ENCODE results near the gene TAF6L. TPM values are rescaled to one million over a fixed set of nuclear protein-coding genes. Genes with fewer than 3 reads are reported as not detected.

The TAF6L gene
- total RNA-seq, 1 donor from 2014 or later, result 39.4 TPM

GRCh38 chr11:62830904-62831519, 59.8 kb downstream of the TAF6L start:
- no peak for DNase-seq

DNA sequence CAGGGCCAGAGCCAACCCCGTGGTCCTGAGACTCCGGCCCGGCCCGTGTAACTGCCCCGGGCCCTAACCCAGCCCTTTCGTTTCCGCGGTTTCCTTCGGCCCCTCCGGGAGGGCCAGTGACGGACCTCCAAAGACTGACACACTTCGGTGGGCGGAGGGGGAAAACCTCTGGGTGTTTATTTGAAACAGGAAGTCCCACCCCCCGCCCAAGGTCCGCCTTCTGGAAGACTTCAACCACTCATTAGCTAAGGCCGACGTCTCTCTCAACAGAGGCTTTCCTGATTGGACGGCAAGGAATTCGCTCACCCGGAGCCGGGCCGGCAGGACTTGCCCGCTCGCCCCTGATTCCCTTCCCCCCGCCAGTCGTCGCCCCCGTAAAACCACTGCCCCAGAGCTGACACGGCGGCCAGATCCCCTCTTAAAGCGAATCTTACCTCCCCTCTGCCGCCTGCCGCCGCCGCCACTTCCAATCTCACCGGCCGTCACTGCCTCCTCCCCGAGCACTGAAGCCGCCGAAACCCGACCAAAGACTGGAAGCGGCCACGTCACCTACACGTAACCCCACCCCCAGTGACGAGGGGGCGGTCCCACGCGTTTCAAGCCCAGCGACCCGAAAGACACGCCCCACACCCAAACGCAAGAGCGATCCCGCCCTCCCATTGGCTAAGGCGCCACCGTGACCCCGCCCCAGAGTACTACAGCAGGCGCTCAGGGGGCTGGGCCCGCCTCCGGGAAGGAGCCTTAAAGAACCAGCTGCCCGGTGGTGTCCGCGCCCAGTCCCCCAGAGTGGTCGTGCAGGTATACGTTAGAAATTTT, 60.5 kb downstream of the TAF6L start, which contains the start of gene STX5:
Gene STX5, minus strand, starts transcription at position 532 of the 816 bp plus-strand sequence. CDS start 808 bp downstream, outside the sequence.
- H3K4me1 Mint-ChIP-seq (ENCODE audit: low read depth, unreplicated experiment), result no peaks in the 10 kb centered on the region
- TF ChIP-seq, protein P1, sequence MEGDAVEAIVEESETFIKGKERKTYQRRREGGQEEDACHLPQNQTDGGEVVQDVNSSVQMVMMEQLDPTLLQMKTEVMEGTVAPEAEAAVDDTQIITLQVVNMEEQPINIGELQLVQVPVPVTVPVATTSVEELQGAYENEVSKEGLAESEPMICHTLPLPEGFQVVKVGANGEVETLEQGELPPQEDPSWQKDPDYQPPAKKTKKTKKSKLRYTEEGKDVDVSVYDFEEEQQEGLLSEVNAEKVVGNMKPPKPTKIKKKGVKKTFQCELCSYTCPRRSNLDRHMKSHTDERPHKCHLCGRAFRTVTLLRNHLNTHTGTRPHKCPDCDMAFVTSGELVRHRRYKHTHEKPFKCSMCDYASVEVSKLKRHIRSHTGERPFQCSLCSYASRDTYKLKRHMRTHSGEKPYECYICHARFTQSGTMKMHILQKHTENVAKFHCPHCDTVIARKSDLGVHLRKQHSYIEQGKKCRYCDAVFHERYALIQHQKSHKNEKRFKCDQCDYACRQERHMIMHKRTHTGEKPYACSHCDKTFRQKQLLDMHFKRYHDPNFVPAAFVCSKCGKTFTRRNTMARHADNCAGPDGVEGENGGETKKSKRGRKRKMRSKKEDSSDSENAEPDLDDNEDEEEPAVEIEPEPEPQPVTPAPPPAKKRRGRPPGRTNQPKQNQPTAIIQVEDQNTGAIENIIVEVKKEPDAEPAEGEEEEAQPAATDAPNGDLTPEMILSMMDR (IDR thresholded peaks at IDR 0.05; ENCODE audit: partially characterized antibody, unreplicated experiment), result no peak
- H3K27me3 Mint-ChIP-seq (ENCODE audit: unreplicated experiment), result peaks cover 7% of the 10 kb centered on the region
- peak; percentile 99 for DNase-seq
- H3K27ac Mint-ChIP-seq (ENCODE audit: unreplicated experiment), result peak within 1 kb of the TSS; percentile 91
- H3K4me3 Mint-ChIP-seq (ENCODE audit: unreplicated experiment), result peak within 1 kb of the TSS; percentile 94
- peaks cover 6% of the 10 kb centered on the region for H3K9me3 Mint-ChIP-seq (ENCODE audit: unreplicated experiment)
- peaks cover 4% of the 10 kb centered on the region for H3K36me3 Mint-ChIP-seq (ENCODE audit: unreplicated experiment)

More at GRCh38 chr11:62830904-62831519, 59.8 kb downstream of the TAF6L start:
- H3K4me1 Mint-ChIP-seq (ENCODE audit: low read depth, unreplicated experiment), result no peaks in the 10 kb centered on the region
- H3K4me3 Mint-ChIP-seq (ENCODE audit: unreplicated experiment), result peak overlapping the region; percentile 94
- H3K36me3 Mint-ChIP-seq (ENCODE audit: unreplicated experiment), result no peaks in the 10 kb centered on the region
- H3K27ac Mint-ChIP-seq (ENCODE audit: unreplicated experiment), result peak overlapping the region; percentile 91
- TF ChIP-seq, protein P1 (IDR thresholded peaks at IDR 0.05; ENCODE audit: partially characterized antibody, unreplicated experiment), result no peak
- H3K9me3 Mint-ChIP-seq (ENCODE audit: unreplicated experiment), result peaks cover 4% of the 10 kb centered on the region
- H3K27me3 Mint-ChIP-seq (ENCODE audit: unreplicated experiment), result peaks cover 7% of the 10 kb centered on the region

DNA sequence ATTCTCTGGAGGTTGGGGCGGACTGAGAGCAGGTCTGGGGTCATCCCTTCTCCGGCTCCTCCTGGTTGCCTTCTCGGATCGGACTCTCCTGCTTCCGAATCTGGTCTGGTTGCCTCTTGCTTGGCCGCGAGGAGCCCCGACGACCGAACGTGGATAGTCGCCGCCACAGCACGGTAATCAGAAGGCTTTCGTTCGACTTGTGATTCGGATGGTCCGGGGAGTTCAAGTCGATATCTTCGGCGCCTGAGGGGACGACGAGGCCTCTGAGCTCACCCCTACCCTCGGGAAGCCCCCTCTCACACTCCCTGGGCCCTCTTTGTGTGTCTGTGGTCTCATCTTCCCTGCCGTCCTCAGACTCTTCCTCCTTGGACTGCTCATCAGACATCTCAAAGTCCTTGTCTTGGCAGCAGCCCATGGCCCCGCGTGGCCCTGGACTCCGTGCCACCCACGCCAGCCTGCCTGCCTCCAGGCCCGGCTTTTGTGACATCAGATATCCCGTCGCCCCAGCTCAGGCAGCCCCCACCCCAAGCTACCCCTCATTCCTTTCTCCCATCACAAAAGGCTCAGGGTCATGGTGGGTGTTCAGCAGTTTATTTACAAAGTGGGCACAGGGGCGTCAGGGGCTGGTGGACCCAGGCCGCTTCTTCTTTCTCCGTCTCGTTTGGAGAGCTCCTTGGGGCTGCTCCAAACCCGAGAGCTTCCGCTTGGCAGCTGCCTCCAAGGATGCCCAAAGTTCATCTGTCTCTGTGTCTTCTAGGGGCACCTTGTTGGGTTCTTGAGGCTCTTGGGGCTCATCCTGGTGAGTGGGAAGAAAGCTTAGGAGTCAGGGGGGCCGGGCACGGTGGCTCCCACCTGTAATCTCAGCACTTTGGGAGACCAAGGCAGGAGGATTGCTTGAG, 61.4 kb downstream of the TAF6L start, which contains the start of gene TEX54:
Gene TEX54, minus strand, starts transcription at position 506 of the 899 bp plus-strand sequence.
- peaks cover 7% of the 10 kb centered on the region for H3K27me3 Mint-ChIP-seq (ENCODE audit: unreplicated experiment)
- peak within 1 kb of the TSS; percentile 94 for H3K4me3 Mint-ChIP-seq (ENCODE audit: unreplicated experiment)
- H3K36me3 Mint-ChIP-seq (ENCODE audit: unreplicated experiment), result peaks cover 4% of the 10 kb centered on the region
- peak within 1 kb of the TSS; percentile 91 for H3K27ac Mint-ChIP-seq (ENCODE audit: unreplicated experiment)
- DNase-seq, result no peak
- peaks cover 6% of the 10 kb centered on the region for H3K9me3 Mint-ChIP-seq (ENCODE audit: unreplicated experiment)
- TF ChIP-seq, protein P1 (IDR thresholded peaks at IDR 0.05; ENCODE audit: partially characterized antibody, unreplicated experiment), result no peak
- no peaks in the 10 kb centered on the region for H3K4me1 Mint-ChIP-seq (ENCODE audit: low read depth, unreplicated experiment)

GRCh38 chr11:62835336-62835735, 64.1 kb downstream of the TAF6L start:
- Mint-ChIP-seq H3K27ac (ENCODE audit: unreplicated experiment) (no peak overlapping the region), H3K4me3 (ENCODE audit: unreplicated experiment) (no peak overlapping the region), H3K4me1 (ENCODE audit: low read depth, unreplicated experiment) (peaks cover 2% of the 10 kb centered on the region), H3K9me3 (ENCODE audit: unreplicated experiment) (peaks cover 18% of the 10 kb centered on the region), H3K36me3 (ENCODE audit: unreplicated experiment) (peaks cover 4% of the 10 kb centered on the region), H3K27me3 (ENCODE audit: unreplicated experiment) (peaks cover 18% of the 10 kb centered on the region)
- TF ChIP-seq, protein P1 (IDR thresholded peaks at IDR 0.05; ENCODE audit: partially characterized antibody, unreplicated experiment), result no peak
- DNase-seq, result no peak

Small RNA genes within 50 kb of the gene (microRNA-seq; reads per million reads assigned to microRNA genes)
- 7.2 reads per million, percentile 40 among the genes with 10 or more reads in this experiment for gene MIR6514 (ENCODE audit: unreplicated experiment)
- 0.55 reads per million for gene MIR6748 (ENCODE audit: unreplicated experiment)

Other genes starting within 250 kb of the TAF6L start
- gene AHNAK, start 224.6 kb upstream of the TAF6L start, total RNA-seq (ENCODE audit: unreplicated experiment), result 4.5 TPM
- 928 TPM for gene EEF1G, start 197.5 kb upstream of the TAF6L start, total RNA-seq (ENCODE audit: unreplicated experiment)
- gene TUT1, start 179.9 kb upstream of the TAF6L start, total RNA-seq (ENCODE audit: unreplicated experiment), result 29.7 TPM
- 172 TPM for gene MTA2, start 169.5 kb upstream of the TAF6L start, total RNA-seq (ENCODE audit: unreplicated experiment)
- gene EML3, start 158.6 kb upstream of the TAF6L start, total RNA-seq (ENCODE audit: unreplicated experiment), result 26.7 TPM
- gene ROM1, start 158.1 kb upstream of the TAF6L start, total RNA-seq (ENCODE audit: unreplicated experiment), result 1.3 TPM
- gene B3GAT3, start 149.4 kb upstream of the TAF6L start, total RNA-seq (ENCODE audit: unreplicated experiment), result 71.6 TPM
- 213 TPM for gene GANAB, start 124.8 kb upstream of the TAF6L start, total RNA-seq (ENCODE audit: unreplicated experiment)
- gene INTS5, start 118.1 kb upstream of the TAF6L start, total RNA-seq (ENCODE audit: unreplicated experiment), result 20.9 TPM
- 73.6 TPM for gene C11orf98, start 106.2 kb upstream of the TAF6L start, total RNA-seq (ENCODE audit: unreplicated experiment)
- 15.7 TPM for gene CSKMT, start 106.1 kb upstream of the TAF6L start, total RNA-seq (ENCODE audit: unreplicated experiment)
- gene UQCC3, start 99.7 kb upstream of the TAF6L start, total RNA-seq (ENCODE audit: unreplicated experiment), result 5.7 TPM
- 4.6 TPM for gene LBHD1, start 99.1 kb upstream of the TAF6L start, total RNA-seq (ENCODE audit: unreplicated experiment)
- gene UBXN1, start 92.3 kb upstream of the TAF6L start, total RNA-seq (ENCODE audit: unreplicated experiment), result 146 TPM
- 1.8 TPM for gene LRRN4CL, start 81.9 kb upstream of the TAF6L start, total RNA-seq (ENCODE audit: unreplicated experiment)
- 550 TPM for gene BSCL2, start 64.0 kb upstream of the TAF6L start, total RNA-seq (ENCODE audit: unreplicated experiment)
- gene GNG3, start 63.7 kb upstream of the TAF6L start, total RNA-seq (ENCODE audit: unreplicated experiment), result 266 TPM
- 58.6 TPM for gene HNRNPUL2, start 43.9 kb upstream of the TAF6L start, total RNA-seq (ENCODE audit: unreplicated experiment)
- gene TTC9C, start 42.9 kb upstream of the TAF6L start, total RNA-seq (ENCODE audit: unreplicated experiment), result 34.1 TPM
- 14.6 TPM for gene ZBTB3, start 17.2 kb upstream of the TAF6L start, total RNA-seq (ENCODE audit: unreplicated experiment)
- gene POLR2G, start 9.8 kb upstream of the TAF6L start, total RNA-seq (ENCODE audit: unreplicated experiment), result 92.5 TPM
- gene TMEM179B, start 16.0 kb downstream of the TAF6L start, total RNA-seq (ENCODE audit: unreplicated experiment), result 28.2 TPM
- 17.4 TPM for gene TMEM223, start 20.6 kb downstream of the TAF6L start, total RNA-seq (ENCODE audit: unreplicated experiment)
- gene NXF1, start 34.0 kb downstream of the TAF6L start, total RNA-seq (ENCODE audit: unreplicated experiment), result 104 TPM
- gene STX5, start 60.7 kb downstream of the TAF6L start, total RNA-seq (ENCODE audit: unreplicated experiment), result 40.7 TPM
- 1.0 TPM for gene TEX54, start 61.4 kb downstream of the TAF6L start, total RNA-seq (ENCODE audit: unreplicated experiment)
- gene WDR74, start 68.2 kb downstream of the TAF6L start, total RNA-seq (ENCODE audit: unreplicated experiment), result 69.0 TPM
- gene SLC3A2, start 109.5 kb downstream of the TAF6L start, total RNA-seq (ENCODE audit: unreplicated experiment), result 221 TPM
- not detected for gene CHRM1, start 150.0 kb downstream of the TAF6L start, total RNA-seq (ENCODE audit: unreplicated experiment)
- not detected for gene SLC22A6, start 213.6 kb downstream of the TAF6L start, total RNA-seq (ENCODE audit: unreplicated experiment)
- gene SLC22A8, start 244.4 kb downstream of the TAF6L start, total RNA-seq (ENCODE audit: unreplicated experiment), result not detected

Measured in glutamatergic neuron (in vitro differentiated cells).